Nephron (organoid): Measurements from ENCODE around the gene DPYSL4.

Experiments used
- H3K27ac Mint-ChIP-seq, 3 experiments: 2 replicates each; pipeline ENCODE4 v1.8.0; 2020; ENCODE audit warnings: mixed read lengths in 3 of 3, mild to moderate bottlenecking in 2 of 3, moderate library complexity in 1 of 3
- H3K27me3 Mint-ChIP-seq: 2 replicates; pipeline ENCODE4 v1.8.0; 2021; ENCODE audit warnings: low read depth, mild to moderate bottlenecking, moderate library complexity, mixed read lengths
- H3K36me3 Mint-ChIP-seq: 2 replicates; pipeline ENCODE4 v1.8.0; 2020; ENCODE audit warnings: low read depth, mixed read lengths
- H3K4me1 Mint-ChIP-seq: 2 replicates; pipeline ENCODE4 v1.8.0; 2020; ENCODE audit warnings: mixed read lengths
- H3K4me3 Mint-ChIP-seq, 3 experiments: 2 replicates each; pipeline ENCODE4 v1.8.0; 2020; ENCODE audit warnings: mild to moderate bottlenecking in 3 of 3, mixed read lengths in 3 of 3, moderate library complexity in 2 of 3
- H3K9me3 Mint-ChIP-seq: 2 replicates; pipeline ENCODE4 v1.8.0; 2020; ENCODE audit warnings: mixed read lengths
- CTCF ChIP-seq, 3 experiments: fragments of 200-600 bp; sonication (generic); IDR thresholded peaks; one replicate each; pipeline ENCODE4 v1.5.0; 2021; ENCODE audit warnings: antibody characterized with exemption in 3 of 3; ENCODE audit not compliant: unreplicated experiment in 3 of 3

The DPYSL4 gene

GRCh38 chr10:132201111-132201969 is 14.6 kb downstream of the DPYSL4 start:
- no peaks in the 10 kb centered on the region for H3K9me3 Mint-ChIP-seq
- no peak overlapping the region for H3K27ac Mint-ChIP-seq
- TF ChIP-seq CTCF (IDR thresholded peaks at IDR 0.05; ENCODE audit: unreplicated experiment in 3 of 3), result no peak
- H3K36me3 Mint-ChIP-seq, result no peaks in the 10 kb centered on the region
- H3K4me1 Mint-ChIP-seq, result no peaks in the 10 kb centered on the region
- no peak overlapping the region for H3K4me3 Mint-ChIP-seq
- no peaks in the 10 kb centered on the region for H3K27me3 Mint-ChIP-seq

GRCh38 chr10:132202070-132202970 is 15.6 kb downstream of the DPYSL4 start:
- no peaks in the 10 kb centered on the region for H3K4me1 Mint-ChIP-seq
- H3K36me3 Mint-ChIP-seq, result no peaks in the 10 kb centered on the region
- no peaks in the 10 kb centered on the region for H3K27me3 Mint-ChIP-seq
- no peak for TF ChIP-seq CTCF (IDR thresholded peaks at IDR 0.05; ENCODE audit: unreplicated experiment in 3 of 3)
- no peak overlapping the region for H3K4me3 Mint-ChIP-seq
- no peak overlapping the region for H3K27ac Mint-ChIP-seq
- H3K9me3 Mint-ChIP-seq, result no peaks in the 10 kb centered on the region

GRCh38 chr10:132203256-132204077 is 16.7 kb downstream of the DPYSL4 start:
- no peaks in the 10 kb centered on the region for H3K27me3 Mint-ChIP-seq
- TF ChIP-seq CTCF (IDR thresholded peaks at IDR 0.05; ENCODE audit: unreplicated experiment in 3 of 3), result no peak

DNA sequence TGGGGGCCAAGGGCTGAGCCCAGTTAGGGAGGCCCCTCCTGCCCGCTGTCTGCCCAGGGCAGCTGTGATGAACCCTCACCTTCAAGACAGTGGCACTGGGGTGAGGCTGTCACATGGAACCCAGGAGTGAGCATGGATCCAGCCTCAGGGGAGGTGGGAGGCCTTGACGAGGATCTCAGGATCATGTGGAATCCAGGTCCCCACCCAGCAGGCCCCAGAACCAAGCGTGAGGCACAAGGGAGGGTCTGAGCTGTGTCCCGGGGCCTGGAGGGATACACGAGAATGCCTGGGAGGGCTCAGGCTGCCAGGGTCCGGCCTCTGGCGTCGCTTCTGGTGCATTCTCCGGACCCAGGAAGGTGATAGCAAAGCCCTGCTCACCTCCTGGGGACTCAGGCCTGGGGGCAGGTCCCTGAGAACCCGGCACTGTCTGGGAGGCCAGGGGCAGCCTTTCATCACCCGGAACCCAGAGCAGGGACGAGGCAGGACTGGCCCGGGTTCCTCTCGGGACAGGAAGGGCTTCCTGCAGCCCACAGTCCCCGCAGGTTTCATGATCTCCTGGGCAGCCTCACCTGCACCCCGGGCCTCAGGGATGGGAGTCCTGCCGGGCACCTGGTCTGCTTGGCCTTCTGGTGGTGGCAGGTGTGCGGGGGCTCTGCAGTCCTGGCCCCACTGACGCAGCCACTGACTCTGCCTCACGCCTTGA is 17.5 kb downstream of the DPYSL4 start:
- no peaks in the 10 kb centered on the region for H3K36me3 Mint-ChIP-seq
- H3K27ac Mint-ChIP-seq, result no peak overlapping the region
- H3K4me1 Mint-ChIP-seq, result no peaks in the 10 kb centered on the region
- no peaks in the 10 kb centered on the region for H3K9me3 Mint-ChIP-seq
- TF ChIP-seq CTCF (IDR thresholded peaks at IDR 0.05; ENCODE audit: unreplicated experiment in 3 of 3), result no peak
- H3K27me3 Mint-ChIP-seq, result no peaks in the 10 kb centered on the region
- no peak overlapping the region for H3K4me3 Mint-ChIP-seq

More at GRCh38 chr10:132203256-132204077, 16.7 kb downstream of the DPYSL4 start:
- H3K4me3 Mint-ChIP-seq, result no peak overlapping the region
- H3K27ac Mint-ChIP-seq, result no peak overlapping the region
- no peaks in the 10 kb centered on the region for H3K4me1 Mint-ChIP-seq
- no peaks in the 10 kb centered on the region for H3K9me3 Mint-ChIP-seq
- no peaks in the 10 kb centered on the region for H3K36me3 Mint-ChIP-seq

GRCh38 chr10:132204781-132205473 is 18.2 kb downstream of the DPYSL4 start:
- Mint-ChIP-seq H3K4me1 (no peaks in the 10 kb centered on the region), H3K4me3 (no peak overlapping the region), H3K9me3 (no peaks in the 10 kb centered on the region), H3K27ac (no peak overlapping the region), H3K36me3 (no peaks in the 10 kb centered on the region), H3K27me3 (peaks cover 4% of the 10 kb centered on the region)
- TF ChIP-seq CTCF (IDR thresholded peaks at IDR 0.05; ENCODE audit: unreplicated experiment in 3 of 3), result no peak
